DOHH2 (cell line): ENCODE measurements around the gene CAPN10.

Experiments
- CTCF ChIP-seq: fragments of 200-600 bp; sonication (generic); IDR thresholded peaks from one replicate; pipeline ENCODE4 v1.5.1; 2014; ENCODE audit warnings: antibody characterized with exemption, mild to moderate bottlenecking, low read depth, low read length; ENCODE audit not compliant: poor library complexity, severe bottlenecking
- EZH2phosphoT487 ChIP-seq: fragments of 200-600 bp; sonication (generic); IDR thresholded peaks from 2 replicates; pipeline ENCODE4 v1.6.1; 2017; ENCODE audit warnings: borderline replicate concordance, mild to moderate bottlenecking, antibody characterized with exemption, low read length, moderate library complexity, mixed read lengths

GRCh38 chr2:240647503-240648154 lies 61.1 kb downstream of the CAPN10 start:
- TF ChIP-seq CTCF (no peak), EZH2phosphoT487 (no peak)
